Lower lobe of right lung (tissue), 2 donors: ENCODE data around the gene MEX3D. TPM values are rescaled to one million over a fixed set of nuclear protein-coding genes. Genes with fewer than 3 reads are reported as not detected.

Experiments
- ATAC-seq, 2 donors: fragments of 200-7000 bp; cut with Tn5 transposase; one replicate each; pipeline ENCODE4 v1.9.1; 2020 to 2022; ENCODE audit warnings: mild to moderate bottlenecking in 2 of 2, moderate library complexity in 2 of 2
- DNase-seq: peaks from one replicate; pipeline ENCODE4 v3.0.0-alpha.2; 2020
- H3K27ac ChIP-seq: fragments of 200-600 bp; one replicate; pipeline ENCODE4 v1.8.0; 2022
- H3K27me3 ChIP-seq: fragments of 200-600 bp; one replicate; pipeline ENCODE4 v1.8.0; 2022; ENCODE audit warnings: low read depth
- H3K36me3 ChIP-seq: fragments of 200-600 bp; one replicate; pipeline ENCODE4 v1.8.0; 2022; ENCODE audit warnings: mild to moderate bottlenecking
- H3K4me1 ChIP-seq: fragments of 200-600 bp; one replicate; pipeline ENCODE4 v1.8.0; 2022
- H3K4me3 ChIP-seq: fragments of 200-600 bp; one replicate; pipeline ENCODE4 v1.8.0; 2022; ENCODE audit warnings: mild to moderate bottlenecking
- H3K9me3 ChIP-seq: fragments of 200-600 bp; one replicate; pipeline ENCODE4 v1.8.0; 2022
- intact Hi-C: fragments of 100-400 bp; cut with DNase I; formaldehyde crosslinking; loops from one replicate; pipeline ENCODE4 v1.11.0; 2022
- total RNA-seq: library from RNA; stranded (reverse); fragmentation: NEBNext Ultra II Directional; extraction: Animal tissue kit (Norgen Biotek cat#: 25700); gene quantifications from one replicate; pipeline ENCODE4 v1.2.1, GENCODE V29; 2021
- TF ChIP-seq, protein P1 (sequence below): fragments of 200-600 bp; IDR thresholded peaks from one replicate; pipeline ENCODE4 v1.8.0; 2022; ENCODE audit warnings: antibody characterized with exemption, mild to moderate bottlenecking
- donor health status: DM: no; HTN: yes; CAD: no; lungs with severe emphysema.

MEX3D gene
- total RNA-seq, 1 donor from 2014 or later: 18.5 TPM

DNA sequence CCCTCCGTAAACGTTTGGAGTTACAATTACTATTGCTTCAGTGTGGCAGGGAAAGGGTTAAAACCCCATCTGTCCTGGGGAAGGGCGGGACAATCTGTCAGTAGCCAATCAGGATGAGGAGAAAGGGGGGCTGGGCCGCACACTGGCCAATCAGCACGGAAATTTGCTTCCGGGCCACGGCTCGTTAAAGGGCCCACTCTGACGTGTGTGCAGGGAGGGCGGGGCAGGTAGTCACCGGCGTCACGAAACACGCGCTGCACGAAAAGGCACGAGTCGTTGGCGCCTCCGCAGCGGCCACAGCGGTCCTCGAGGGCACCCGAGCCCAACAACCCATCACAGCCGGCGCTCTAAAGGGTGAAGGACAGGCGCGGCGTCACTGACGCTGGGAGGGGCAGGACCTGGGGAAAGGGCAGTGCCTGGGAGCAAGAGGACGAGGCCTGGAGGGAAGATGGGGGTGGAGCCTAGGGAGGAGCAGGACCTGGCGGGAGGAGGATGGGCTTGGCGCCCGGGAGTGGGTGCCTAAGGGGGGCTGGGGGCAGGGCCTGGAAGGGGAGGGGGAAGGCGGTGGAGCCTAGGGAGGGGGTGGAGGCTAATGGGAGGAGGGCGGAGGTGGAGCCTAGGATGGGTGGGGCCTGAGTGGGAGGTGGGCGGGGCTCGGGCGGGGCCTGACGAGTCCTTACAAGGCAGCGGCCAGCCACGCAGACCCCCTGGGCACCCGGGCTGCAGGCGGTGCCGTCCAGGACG, 60.2 kb downstream of the MEX3D start:
- TF ChIP-seq, protein P1, sequence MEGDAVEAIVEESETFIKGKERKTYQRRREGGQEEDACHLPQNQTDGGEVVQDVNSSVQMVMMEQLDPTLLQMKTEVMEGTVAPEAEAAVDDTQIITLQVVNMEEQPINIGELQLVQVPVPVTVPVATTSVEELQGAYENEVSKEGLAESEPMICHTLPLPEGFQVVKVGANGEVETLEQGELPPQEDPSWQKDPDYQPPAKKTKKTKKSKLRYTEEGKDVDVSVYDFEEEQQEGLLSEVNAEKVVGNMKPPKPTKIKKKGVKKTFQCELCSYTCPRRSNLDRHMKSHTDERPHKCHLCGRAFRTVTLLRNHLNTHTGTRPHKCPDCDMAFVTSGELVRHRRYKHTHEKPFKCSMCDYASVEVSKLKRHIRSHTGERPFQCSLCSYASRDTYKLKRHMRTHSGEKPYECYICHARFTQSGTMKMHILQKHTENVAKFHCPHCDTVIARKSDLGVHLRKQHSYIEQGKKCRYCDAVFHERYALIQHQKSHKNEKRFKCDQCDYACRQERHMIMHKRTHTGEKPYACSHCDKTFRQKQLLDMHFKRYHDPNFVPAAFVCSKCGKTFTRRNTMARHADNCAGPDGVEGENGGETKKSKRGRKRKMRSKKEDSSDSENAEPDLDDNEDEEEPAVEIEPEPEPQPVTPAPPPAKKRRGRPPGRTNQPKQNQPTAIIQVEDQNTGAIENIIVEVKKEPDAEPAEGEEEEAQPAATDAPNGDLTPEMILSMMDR: no peak
- no peaks in the 10 kb centered on the region for H3K36me3 ChIP-seq
- intact Hi-C loops: no loop called here
- peaks cover 21% of the 10 kb centered on the region for H3K4me1 ChIP-seq
- H3K4me3 ChIP-seq: peak overlapping the region; percentile 55
- no peaks in the 10 kb centered on the region for H3K9me3 ChIP-seq
- ATAC-seq (peak; percentile 93 to 94), DNase-seq (peak; percentile 91)
- peak overlapping the region; percentile 78 for H3K27ac ChIP-seq
- H3K27me3 ChIP-seq: peaks cover 39% of the 10 kb centered on the region

DNA sequence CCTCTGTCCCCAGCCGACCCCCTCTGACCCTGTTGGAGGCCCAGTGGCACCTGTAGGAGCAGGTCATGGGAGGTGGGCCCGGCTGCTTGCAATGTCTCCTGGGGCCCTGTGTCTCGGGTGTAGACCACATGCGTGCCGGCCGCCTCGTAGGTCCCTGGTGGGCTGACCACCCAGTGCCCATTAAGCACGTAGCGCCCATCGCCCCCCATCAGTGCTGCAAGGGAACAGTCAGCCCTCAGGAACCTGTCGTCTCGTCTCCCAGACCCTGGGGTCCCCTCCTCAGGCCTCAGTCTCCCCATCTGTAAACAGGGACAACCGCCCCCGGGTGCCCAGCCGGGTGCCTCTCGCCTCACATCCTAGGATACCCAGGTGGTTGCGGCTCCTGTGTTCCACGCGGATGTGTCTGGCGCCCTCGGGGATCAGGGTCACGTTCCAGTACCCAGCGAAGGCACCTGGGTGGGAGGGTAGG, 60.9 kb downstream of the MEX3D start:
- H3K9me3 ChIP-seq: no peaks in the 10 kb centered on the region
- H3K36me3 ChIP-seq: no peaks in the 10 kb centered on the region
- H3K4me3 ChIP-seq: peak overlapping the region; percentile 55
- TF ChIP-seq, protein P1: no peak
- H3K4me1 ChIP-seq: peaks cover 21% of the 10 kb centered on the region
- ATAC-seq: no peak
- H3K27me3 ChIP-seq: peaks cover 40% of the 10 kb centered on the region
- DNase-seq: no peak
- intact Hi-C loops: no loop called here
- H3K27ac ChIP-seq: peak overlapping the region; percentile 78

DNA sequence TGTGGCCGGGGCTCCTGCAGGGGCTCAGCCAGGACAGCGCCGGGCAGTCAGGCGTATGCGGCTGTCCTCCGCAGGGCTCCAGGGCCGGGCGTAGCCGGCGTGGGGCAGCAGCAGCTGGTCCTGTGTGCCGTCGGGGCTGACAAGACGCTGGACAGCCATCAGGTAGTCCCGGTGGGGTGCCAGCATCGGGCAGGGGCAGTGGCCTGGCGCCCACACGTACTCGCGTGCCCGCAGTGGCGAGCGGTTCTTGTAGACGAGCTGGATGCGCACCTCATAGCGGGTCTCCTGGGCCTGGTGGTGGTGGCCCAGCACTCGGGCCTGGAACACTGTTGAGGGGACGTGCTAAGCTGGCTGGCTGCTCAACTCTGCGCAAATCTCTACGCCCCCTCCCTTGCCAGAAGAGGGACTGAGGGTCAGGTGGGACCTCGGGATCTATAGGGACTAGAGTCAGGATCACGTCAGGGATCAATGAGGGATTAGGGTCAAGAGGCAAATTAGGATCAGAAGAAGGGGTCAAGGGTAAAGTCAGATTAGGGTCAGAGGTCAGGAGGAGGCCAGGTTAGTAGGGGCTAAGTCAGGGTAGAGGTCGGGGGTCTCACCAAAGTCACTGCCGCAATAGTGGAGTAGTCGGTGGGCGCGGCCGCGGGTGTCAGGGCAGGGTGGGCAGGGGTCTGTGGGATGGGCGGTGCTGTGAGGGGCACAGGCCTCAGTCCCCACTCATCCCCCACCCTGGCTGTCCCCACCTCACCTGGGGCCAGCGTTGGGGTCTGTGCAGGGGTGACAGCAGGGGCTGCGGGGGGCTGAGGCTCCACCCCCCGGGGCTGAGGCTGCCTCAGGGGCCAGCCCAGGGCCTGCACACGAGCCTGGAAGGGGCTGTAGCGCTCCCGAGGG, 61.9 kb downstream of the MEX3D start:
- Histone ChIP-seq H3K4me3 (no peak overlapping the region), H3K36me3 (no peaks in the 10 kb centered on the region), H3K27me3 (peaks cover 30% of the 10 kb centered on the region), H3K9me3 (no peaks in the 10 kb centered on the region), H3K27ac (no peak overlapping the region), H3K4me1 (peaks cover 21% of the 10 kb centered on the region)
- no peak for DNase-seq
- no peak for ATAC-seq
- TF ChIP-seq, protein P1: no peak
- intact Hi-C loops: no loop called here

DNA sequence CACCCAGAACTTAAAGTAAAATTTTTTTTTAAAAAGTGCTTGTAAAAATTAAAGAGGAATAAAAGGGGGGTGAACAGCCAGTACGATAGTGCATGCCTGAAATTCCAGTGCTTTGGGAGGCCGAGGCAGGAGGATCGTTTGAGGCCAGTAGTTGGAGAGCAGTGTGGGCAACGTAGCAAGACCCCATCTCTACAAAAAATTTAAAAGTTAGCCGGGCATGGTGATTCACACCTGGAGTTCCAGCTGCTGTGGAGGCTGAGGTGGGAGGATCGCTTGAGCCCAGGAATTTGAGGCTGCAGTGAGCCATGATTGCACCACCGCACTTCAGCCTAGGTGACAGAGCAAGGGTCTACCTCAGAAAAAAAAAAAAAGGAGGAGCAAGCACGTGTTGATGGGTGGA, 63.1 kb downstream of the MEX3D start:
- no peak overlapping the region for H3K27ac ChIP-seq
- no peak overlapping the region for H3K4me3 ChIP-seq
- peaks cover 23% of the 10 kb centered on the region for H3K27me3 ChIP-seq
- H3K4me1 ChIP-seq: peaks cover 21% of the 10 kb centered on the region
- DNase-seq: no peak
- TF ChIP-seq, protein P1: no peak
- H3K36me3 ChIP-seq: no peaks in the 10 kb centered on the region
- H3K9me3 ChIP-seq: no peaks in the 10 kb centered on the region
- no peak for ATAC-seq
- intact Hi-C loops: no loop called here

Other genes with a start within 250 kb of the MEX3D start
- gene NDUFS7, start 184.4 kb downstream of the MEX3D start, total RNA-seq: 76.7 TPM
- gene GAMT, start 166.8 kb downstream of the MEX3D start, total RNA-seq: 7.8 TPM
- 89.4 TPM for gene DAZAP1, start 160.7 kb downstream of the MEX3D start, total RNA-seq
- gene RPS15, start 129.9 kb downstream of the MEX3D start, total RNA-seq: 854 TPM
- gene APC2, start 118.2 kb downstream of the MEX3D start, total RNA-seq: 0.12 TPM
- 28.5 TPM for gene C19orf25, start 89.1 kb downstream of the MEX3D start, total RNA-seq
- gene PCSK4, start 78.0 kb downstream of the MEX3D start, total RNA-seq: 7.4 TPM
- 2.5 TPM for gene REEP6, start 77.1 kb downstream of the MEX3D start, total RNA-seq
- 3.3 TPM for gene ADAMTSL5, start 55.3 kb downstream of the MEX3D start, total RNA-seq
- not detected for gene PLK5, start 44.2 kb downstream of the MEX3D start, total RNA-seq
- gene MBD3, start 24.5 kb upstream of the MEX3D start, total RNA-seq: 68.1 TPM
- gene UQCR11, start 37.1 kb upstream of the MEX3D start, total RNA-seq: 164 TPM
- 44.5 TPM for gene TCF3, start 84.3 kb upstream of the MEX3D start, total RNA-seq
- gene ONECUT3, start 185.2 kb upstream of the MEX3D start, total RNA-seq: not detected
- gene ATP8B3, start 244.0 kb upstream of the MEX3D start, total RNA-seq: 2.1 TPM